Vagina (tissue), 2 donors: ENCODE results near the gene PROKR1. TPM values are rescaled to one million over a fixed set of nuclear protein-coding genes. Genes with fewer than 3 reads are reported as not detected.

ENCODE experiments used
- DNase-seq, 2 donors: peaks; one replicate each; pipeline ENCODE4 v3.0.0-alpha.2; 2017; ENCODE audit errors: extremely low spot score in 2 of 2
- H3K27ac ChIP-seq: fragments of 200-600 bp; sonication (generic); one replicate; pipeline ENCODE4 v1.5.1; 2019
- H3K27me3 ChIP-seq: fragments of 200-600 bp; sonication (generic); one replicate; pipeline ENCODE4 v1.5.1; 2019
- H3K36me3 ChIP-seq, 2 donors: fragments of 200-600 bp; sonication (generic); one replicate each; pipeline ENCODE4 v1.5.1; 2017 to 2019
- H3K4me1 ChIP-seq: fragments of 200-600 bp; sonication (generic); one replicate; pipeline ENCODE4 v1.5.1; 2019
- H3K4me3 ChIP-seq, 2 donors: fragments of 200-600 bp; sonication (generic); 1 replicate in 1 of 2; 2 replicates in 1 of 2; pipeline ENCODE4 v1.5.1; 2016 to 2019
- H3K9me3 ChIP-seq: fragments of 200-600 bp; sonication (generic); one replicate; pipeline ENCODE4 v1.5.1; 2019
- POLR2A ChIP-seq, 2 donors: fragments of 450-650 bp; IDR thresholded peaks; one replicate each; pipeline ENCODE4 v1.6.1; 2017; ENCODE audit warnings: antibody characterized with exemption in 2 of 2, mild to moderate bottlenecking in 2 of 2, moderate library complexity in 2 of 2
- POLR2AphosphoS5 ChIP-seq, 2 donors: sonication (generic); formaldehyde crosslinking; IDR thresholded peaks; one replicate each; pipeline ENCODE4 v1.9.0; 2017; ENCODE audit warnings: antibody characterized with exemption in 2 of 2, mild to moderate bottlenecking in 2 of 2, low read depth in 1 of 2; ENCODE audit not compliant: insufficient read depth in 1 of 2
- intact Hi-C: fragments of 100-400 bp; cut with DNase I; formaldehyde crosslinking; loops from one replicate; pipeline ENCODE4 v1.15.1; 2023
- total RNA-seq: library from RNA; depleted of rRNA; stranded (reverse); fragments of >200 nt; gene quantifications from one replicate; pipeline ENCODE4 v1.2.3, GENCODE V29; 2016
- TF ChIP-seq, protein P1 (sequence below), 3 experiments: fragments of 450-650 bp in 2 of 3; fragments of 200-600 bp in 1 of 3; sonication (generic) in 1 of 3; IDR thresholded peaks; one replicate each; pipeline ENCODE4 v1.5.1; 2017 to 2019; ENCODE audit warnings: antibody characterized with exemption in 3 of 3, mild to moderate bottlenecking in 2 of 3, moderate library complexity in 2 of 3

PROKR1 gene
- total RNA-seq, 1 donor from 2014 or later: not detected

DNA sequence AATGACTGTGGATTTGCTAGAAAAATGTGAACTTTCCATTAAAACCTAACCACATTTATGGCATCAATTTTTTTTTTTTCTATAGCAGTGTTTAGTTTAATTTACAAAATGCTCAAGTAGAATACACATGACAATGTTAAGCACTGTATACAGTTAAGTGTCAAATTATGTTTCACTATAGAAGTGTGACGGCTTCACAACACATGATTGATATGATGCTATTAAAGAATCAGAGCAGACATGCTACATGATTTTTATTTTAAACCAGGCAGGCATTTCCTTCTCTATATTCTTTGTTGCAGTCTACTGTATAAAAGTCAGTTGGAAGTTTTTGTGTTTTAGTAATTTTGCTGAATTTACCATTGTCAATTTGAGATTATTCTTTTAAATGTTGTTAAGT is 43.6 kb downstream of the PROKR1 start:
- intact Hi-C loops: no loop called here

DNA sequence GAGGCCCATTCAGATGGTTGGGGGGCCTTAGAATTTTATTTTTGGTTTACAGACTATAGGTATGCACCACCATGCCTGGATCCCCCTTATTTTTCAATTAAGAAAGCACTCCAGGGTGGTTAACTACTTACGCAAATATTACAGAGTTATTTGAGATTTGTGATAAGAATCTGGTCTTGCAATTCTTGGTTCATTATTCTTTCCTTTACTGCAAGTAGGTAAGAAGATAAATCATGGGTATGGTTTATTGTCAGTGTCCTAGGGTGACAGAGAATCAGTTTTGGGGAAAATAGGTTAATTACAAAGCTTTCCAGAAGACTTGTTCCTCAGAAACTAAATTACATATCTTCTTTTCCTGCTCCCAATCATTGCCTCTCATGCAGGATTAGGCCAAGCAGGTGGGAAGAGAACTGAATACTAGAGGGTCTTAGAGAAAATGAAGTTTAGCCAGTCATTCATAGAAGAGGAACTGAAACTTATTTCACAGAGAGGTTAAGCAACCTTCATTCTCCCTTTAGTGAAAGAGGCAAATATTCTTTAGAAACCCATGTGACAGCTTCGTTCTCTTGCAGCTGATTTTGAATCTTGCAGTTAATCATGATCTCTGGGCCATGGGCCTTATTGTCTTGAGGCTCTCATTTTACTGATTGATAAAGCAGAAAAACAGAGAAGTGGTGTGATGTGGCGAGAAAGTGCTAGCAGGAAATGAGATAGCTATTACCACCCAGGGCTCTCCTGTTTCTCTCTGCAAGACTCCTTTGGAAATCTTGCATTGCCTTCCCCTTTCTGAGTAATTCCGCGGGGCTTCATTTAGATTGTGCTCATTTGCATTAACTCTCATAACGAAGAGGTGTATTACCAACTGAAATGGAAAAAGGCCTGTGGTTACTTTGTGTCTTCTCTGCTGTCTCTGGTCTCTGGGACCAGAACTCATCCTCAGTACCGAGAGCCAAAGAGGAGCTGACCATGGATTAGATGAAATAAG is 46.5 kb downstream of the PROKR1 start:
- TF ChIP-seq, protein P1, sequence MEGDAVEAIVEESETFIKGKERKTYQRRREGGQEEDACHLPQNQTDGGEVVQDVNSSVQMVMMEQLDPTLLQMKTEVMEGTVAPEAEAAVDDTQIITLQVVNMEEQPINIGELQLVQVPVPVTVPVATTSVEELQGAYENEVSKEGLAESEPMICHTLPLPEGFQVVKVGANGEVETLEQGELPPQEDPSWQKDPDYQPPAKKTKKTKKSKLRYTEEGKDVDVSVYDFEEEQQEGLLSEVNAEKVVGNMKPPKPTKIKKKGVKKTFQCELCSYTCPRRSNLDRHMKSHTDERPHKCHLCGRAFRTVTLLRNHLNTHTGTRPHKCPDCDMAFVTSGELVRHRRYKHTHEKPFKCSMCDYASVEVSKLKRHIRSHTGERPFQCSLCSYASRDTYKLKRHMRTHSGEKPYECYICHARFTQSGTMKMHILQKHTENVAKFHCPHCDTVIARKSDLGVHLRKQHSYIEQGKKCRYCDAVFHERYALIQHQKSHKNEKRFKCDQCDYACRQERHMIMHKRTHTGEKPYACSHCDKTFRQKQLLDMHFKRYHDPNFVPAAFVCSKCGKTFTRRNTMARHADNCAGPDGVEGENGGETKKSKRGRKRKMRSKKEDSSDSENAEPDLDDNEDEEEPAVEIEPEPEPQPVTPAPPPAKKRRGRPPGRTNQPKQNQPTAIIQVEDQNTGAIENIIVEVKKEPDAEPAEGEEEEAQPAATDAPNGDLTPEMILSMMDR (IDR thresholded peaks at IDR 0.05): no peak
- TF ChIP-seq POLR2AphosphoS5 (IDR thresholded peaks at IDR 0.05; ENCODE audit: insufficient read depth in 1 of 2, low read depth in 1 of 2): no peak
- TF ChIP-seq POLR2A (IDR thresholded peaks at IDR 0.05): no peak
- Histone ChIP-seq H3K36me3 (no peaks in the 10 kb centered on the region), H3K27me3 (no peaks in the 10 kb centered on the region), H3K27ac (no peak overlapping the region), H3K4me1 (no peaks in the 10 kb centered on the region), H3K9me3 (no peaks in the 10 kb centered on the region), H3K4me3 (no peak overlapping the region)
- intact Hi-C loops: no loop called here
- no peak for DNase-seq

More for the DNA sequence above, 43.6 kb downstream of the PROKR1 start:
- H3K4me3 ChIP-seq: no peak overlapping the region
- no peaks in the 10 kb centered on the region for H3K9me3 ChIP-seq
- H3K4me1 ChIP-seq: no peaks in the 10 kb centered on the region
- H3K36me3 ChIP-seq: no peaks in the 10 kb centered on the region
- DNase-seq: no peak
- TF ChIP-seq, protein P1 (IDR thresholded peaks at IDR 0.05): no peak
- no peaks in the 10 kb centered on the region for H3K27me3 ChIP-seq
- H3K27ac ChIP-seq: no peak overlapping the region

DNA sequence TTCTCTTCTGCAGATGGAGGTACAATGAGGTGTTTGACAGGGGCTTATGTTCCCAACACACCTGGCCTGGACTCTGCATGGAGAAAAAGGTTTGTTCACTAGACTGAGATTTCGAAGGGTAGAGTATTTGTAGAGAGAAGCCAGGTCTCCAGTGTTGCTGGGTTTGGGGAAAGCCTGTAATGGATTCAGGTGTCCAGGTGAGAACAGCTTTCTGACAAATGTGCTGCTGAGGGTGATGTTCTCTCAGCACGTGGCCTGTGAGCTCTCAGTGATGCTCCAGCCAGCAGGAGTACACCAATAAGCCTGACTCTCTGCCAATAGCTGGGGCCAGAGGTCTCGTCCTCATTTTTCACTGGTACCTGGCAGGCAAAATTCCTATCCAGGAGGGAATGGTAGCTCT is 47.5 kb downstream of the PROKR1 start:
- Histone ChIP-seq H3K27me3 (no peaks in the 10 kb centered on the region), H3K27ac (no peak overlapping the region), H3K9me3 (no peaks in the 10 kb centered on the region), H3K4me3 (no peak overlapping the region), H3K36me3 (no peaks in the 10 kb centered on the region), H3K4me1 (no peaks in the 10 kb centered on the region)
- intact Hi-C loops: no loop called here
- no peak for DNase-seq
- TF ChIP-seq, protein P1 (IDR thresholded peaks at IDR 0.05): no peak
- TF ChIP-seq POLR2AphosphoS5 (IDR thresholded peaks at IDR 0.05; ENCODE audit: insufficient read depth in 1 of 2, low read depth in 1 of 2) (no peak), POLR2A (IDR thresholded peaks at IDR 0.05) (no peak)

DNA sequence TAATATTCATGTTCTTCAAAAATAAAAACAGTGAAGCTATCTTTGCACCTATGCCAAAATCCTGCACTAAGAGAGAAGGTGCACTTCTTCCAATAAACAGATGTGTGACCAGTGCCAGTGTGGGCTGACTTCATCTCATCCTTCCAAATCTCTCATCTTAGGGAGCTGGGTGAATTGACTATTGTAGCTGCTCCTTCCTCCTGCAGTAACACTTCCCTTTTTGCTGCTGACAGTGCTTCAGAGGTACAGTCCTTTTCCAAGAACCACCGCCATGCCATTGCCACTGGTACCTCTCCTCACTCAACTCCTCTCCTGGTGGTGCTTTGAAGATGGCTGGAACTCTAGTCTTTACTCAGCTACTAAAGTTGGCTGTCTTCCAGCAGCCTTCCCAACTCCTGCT is 49.1 kb downstream of the PROKR1 start:
- no peak overlapping the region for H3K4me3 ChIP-seq
- intact Hi-C loops: no loop called here
- DNase-seq: no peak
- no peaks in the 10 kb centered on the region for H3K4me1 ChIP-seq
- H3K27ac ChIP-seq: no peak overlapping the region
- TF ChIP-seq, protein P1 (IDR thresholded peaks at IDR 0.05): no peak
- TF ChIP-seq POLR2A (IDR thresholded peaks at IDR 0.05): no peak
- TF ChIP-seq POLR2AphosphoS5 (IDR thresholded peaks at IDR 0.05; ENCODE audit: insufficient read depth in 1 of 2, low read depth in 1 of 2): no peak
- H3K9me3 ChIP-seq: no peaks in the 10 kb centered on the region
- H3K27me3 ChIP-seq: no peaks in the 10 kb centered on the region
- H3K36me3 ChIP-seq: no peaks in the 10 kb centered on the region

DNA sequence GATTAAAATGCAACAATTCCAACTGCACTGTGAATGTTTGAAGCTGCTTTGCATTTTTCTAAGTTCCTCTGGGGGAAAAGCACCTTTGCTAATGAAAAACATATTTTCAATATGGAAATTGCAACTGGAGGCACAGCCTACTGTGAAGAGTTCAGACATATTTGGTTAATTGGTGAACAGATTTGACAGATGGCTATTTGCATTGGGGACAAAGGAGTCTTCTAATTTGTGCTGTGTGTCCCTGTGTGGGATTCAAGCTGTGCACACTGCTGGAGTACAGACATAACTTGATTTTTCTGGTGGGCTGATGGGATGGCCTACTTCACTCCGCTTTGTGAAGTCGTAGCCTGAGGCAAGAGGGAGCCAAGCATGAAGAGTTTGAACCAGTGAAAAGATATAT is 50.6 kb downstream of the PROKR1 start:
- no peaks in the 10 kb centered on the region for H3K27me3 ChIP-seq
- intact Hi-C loops: no loop called here
- DNase-seq: no peak
- no peaks in the 10 kb centered on the region for H3K9me3 ChIP-seq
- no peaks in the 10 kb centered on the region for H3K4me1 ChIP-seq
- no peak for TF ChIP-seq POLR2AphosphoS5 (IDR thresholded peaks at IDR 0.05; ENCODE audit: insufficient read depth in 1 of 2, low read depth in 1 of 2)
- no peak for TF ChIP-seq POLR2A (IDR thresholded peaks at IDR 0.05)
- TF ChIP-seq, protein P1 (IDR thresholded peaks at IDR 0.05): no peak
- no peaks in the 10 kb centered on the region for H3K36me3 ChIP-seq
- no peak overlapping the region for H3K4me3 ChIP-seq
- no peak overlapping the region for H3K27ac ChIP-seq
